ENCODE measurements around the gene SEC61A2.
"Not testable (repeated sequence)": the region's sequence is repeated elsewhere in the genome, so short reads cannot be mapped to it uniquely, and the experiment has no call there.

The SEC61A2 gene

DNA sequence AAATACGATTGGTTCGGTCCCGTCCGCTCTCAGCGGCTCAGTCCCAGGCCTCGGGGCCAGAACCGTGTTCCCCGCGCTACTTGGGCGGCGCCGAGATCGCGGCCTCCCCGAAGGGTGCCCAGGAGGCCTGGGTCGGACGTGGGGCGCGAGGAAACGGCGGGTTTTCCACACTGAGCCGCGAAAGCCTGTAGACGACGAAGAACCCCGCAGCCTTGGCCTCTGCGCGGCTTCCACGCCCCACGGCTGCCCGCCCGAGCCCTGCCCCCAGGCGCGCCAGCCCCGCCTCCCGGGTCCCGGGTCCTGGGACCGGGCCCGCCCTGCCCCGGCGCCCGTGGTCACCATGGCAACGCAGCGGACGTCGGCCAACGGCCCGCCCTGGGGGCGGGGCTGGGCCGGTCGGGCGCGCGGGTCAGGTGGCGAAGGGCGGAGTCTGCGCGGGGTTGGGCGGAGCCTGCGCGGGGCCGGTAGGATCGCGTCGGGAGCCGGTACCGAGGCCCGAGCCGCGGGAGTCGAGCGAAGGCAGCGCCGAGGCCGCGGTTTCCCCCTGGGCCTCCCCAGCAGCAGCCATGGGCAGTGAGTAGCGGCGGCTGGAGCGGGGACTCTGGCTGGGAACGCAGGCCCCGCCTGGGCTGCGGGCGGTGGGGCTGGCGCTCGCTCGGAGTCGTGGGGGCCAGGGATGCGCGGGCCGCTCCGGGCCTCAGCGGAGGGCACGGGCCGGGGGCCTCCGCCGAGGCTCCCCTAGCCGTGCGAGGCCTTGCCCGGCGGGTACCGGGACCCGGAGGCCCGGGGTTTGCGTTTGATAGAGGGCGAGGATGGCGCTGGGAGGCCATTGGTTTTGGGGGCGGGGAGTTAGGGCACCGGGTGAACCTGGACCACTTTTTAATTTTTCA is at the start of gene SEC61A2:
Gene SEC61A2, plus strand, starts transcription at position 456 of the 890 bp plus-strand sequence. Its CDS starts 111 bp downstream, at position 567.
- Mint-ChIP-seq H3K4me1 (ENCODE audit: low read depth) (peaks cover 37% of the 10 kb centered on the region), H3K27me3 (no peaks in the 10 kb centered on the region), H3K9me3 (no peaks in the 10 kb centered on the region), H3K4me3 (peak within 1 kb of the TSS; percentile 87), H3K27ac (peak within 1 kb of the TSS; percentile 90), H3K36me3 (ENCODE audit: low read depth) (peaks cover 33% of the 10 kb centered on the region)
- peak; percentile 99 for DNase-seq

- DNase-seq, result no peak
- Mint-ChIP-seq H3K4me1 (ENCODE audit: low read depth) (no peaks in the 10 kb centered on the region), H3K27me3 (no peaks in the 10 kb centered on the region), H3K4me3 (no peak overlapping the region), H3K36me3 (ENCODE audit: low read depth) (peaks cover 38% of the 10 kb centered on the region), H3K9me3 (no peaks in the 10 kb centered on the region), H3K27ac (no peak overlapping the region)
Measured at GRCh38 chr10:12081470-12081869, 48.0 kb upstream of the SEC61A2 start.

DNA sequence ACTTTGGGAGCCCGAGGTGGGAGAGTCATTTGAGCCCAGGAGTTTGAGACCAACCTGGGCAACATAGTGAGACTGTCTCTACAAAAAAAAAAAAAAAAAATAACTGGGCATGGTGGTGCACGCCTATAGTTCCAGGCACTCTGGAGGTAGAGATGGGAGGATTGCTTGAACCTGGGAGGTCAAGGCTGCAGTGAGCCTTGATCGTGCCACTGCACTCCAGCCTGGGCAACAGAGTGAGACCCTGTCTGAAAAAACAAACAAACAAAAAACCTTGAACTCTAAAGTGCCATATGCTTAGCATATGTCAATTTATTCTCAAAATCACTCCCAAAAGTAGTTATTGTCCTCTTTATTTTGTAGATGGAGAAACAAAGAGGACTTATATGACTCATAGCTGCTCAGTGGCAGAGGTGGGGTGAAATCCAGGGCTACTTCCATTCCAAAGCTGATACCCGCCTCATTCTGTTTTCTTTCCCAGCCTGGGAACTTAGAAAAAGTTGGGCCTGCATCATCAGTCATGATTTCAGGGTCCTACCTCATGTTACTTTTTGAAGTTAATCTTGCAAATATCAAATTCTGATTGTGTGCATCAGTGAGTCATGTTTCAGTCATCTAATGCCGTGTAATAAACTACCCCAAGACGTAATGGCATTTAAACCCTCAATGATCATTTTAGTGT is 47.5 kb upstream of the SEC61A2 start:
- no peaks in the 10 kb centered on the region for H3K9me3 Mint-ChIP-seq
- no peak overlapping the region for H3K4me3 Mint-ChIP-seq
- H3K36me3 Mint-ChIP-seq (ENCODE audit: low read depth), result peaks cover 43% of the 10 kb centered on the region
- no peak for DNase-seq
- no peaks in the 10 kb centered on the region for H3K4me1 Mint-ChIP-seq (ENCODE audit: low read depth)
- H3K27ac Mint-ChIP-seq, result peak overlapping the region; percentile 19
- no peaks in the 10 kb centered on the region for H3K27me3 Mint-ChIP-seq

DNA sequence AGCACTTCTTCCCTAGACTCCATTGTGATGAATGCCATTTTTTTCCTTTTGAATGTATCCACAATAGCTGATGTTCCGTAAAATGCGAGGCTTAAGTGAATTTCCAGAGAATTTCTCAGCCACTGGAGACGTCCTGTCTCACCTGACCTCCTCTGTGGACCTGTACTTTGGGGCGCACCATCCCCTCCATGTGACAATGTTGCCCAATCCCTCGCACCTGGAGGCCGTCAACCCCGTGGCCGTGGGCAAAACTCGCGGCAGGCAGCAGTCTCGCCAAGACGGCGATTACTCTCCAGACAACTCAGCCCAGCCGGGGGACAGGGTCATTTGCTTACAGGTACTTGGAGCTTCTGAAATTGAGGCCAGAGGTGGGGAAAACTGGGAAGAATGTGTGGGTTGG is 40.6 kb upstream of the SEC61A2 start:
- H3K36me3 Mint-ChIP-seq (ENCODE audit: low read depth), result peaks cover 77% of the 10 kb centered on the region
- H3K4me1 Mint-ChIP-seq (ENCODE audit: low read depth), result peaks cover 2% of the 10 kb centered on the region
- no peak overlapping the region for H3K27ac Mint-ChIP-seq
- H3K9me3 Mint-ChIP-seq, result no peaks in the 10 kb centered on the region
- H3K27me3 Mint-ChIP-seq, result no peaks in the 10 kb centered on the region
- H3K4me3 Mint-ChIP-seq, result no peak overlapping the region
- DNase-seq, result no peak

DNA sequence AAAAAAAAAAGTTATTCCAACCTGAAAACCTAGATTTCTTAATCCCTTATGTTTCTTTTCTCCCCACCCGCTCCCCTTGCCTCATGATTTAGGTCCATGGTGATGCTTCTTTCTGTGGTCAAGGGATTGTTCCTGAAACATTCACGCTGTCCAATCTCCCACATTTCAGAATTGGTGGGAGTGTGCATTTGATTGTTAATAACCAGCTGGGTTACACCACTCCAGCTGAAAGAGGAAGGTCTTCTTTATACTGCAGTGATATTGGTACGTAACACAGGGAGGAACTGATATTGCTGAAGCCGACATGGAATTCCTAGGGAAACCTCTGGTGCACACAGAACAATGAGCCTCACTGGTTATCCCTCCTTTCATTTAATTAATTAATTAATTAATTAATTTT is 38.1 kb upstream of the SEC61A2 start:
- Mint-ChIP-seq H3K36me3 (ENCODE audit: low read depth) (peaks cover 78% of the 10 kb centered on the region), H3K27ac (no peak overlapping the region)

GRCh38 chr10:12097361-12097760 is 32.1 kb upstream of the SEC61A2 start:
- H3K36me3 Mint-ChIP-seq (ENCODE audit: low read depth), result peaks cover 76% of the 10 kb centered on the region

More for the DNA sequence above, 38.1 kb upstream of the SEC61A2 start:
- H3K27me3 Mint-ChIP-seq, result no peaks in the 10 kb centered on the region
- H3K4me1 Mint-ChIP-seq (ENCODE audit: low read depth), result peaks cover 2% of the 10 kb centered on the region
- H3K4me3 Mint-ChIP-seq, result no peak overlapping the region
- no peak for DNase-seq
- H3K9me3 Mint-ChIP-seq, result no peaks in the 10 kb centered on the region

GRCh38 chr10:12097791-12098190 is 31.7 kb upstream of the SEC61A2 start:
- DNase-seq, result no peak
- H3K9me3 Mint-ChIP-seq, result no peaks in the 10 kb centered on the region
- H3K27me3 Mint-ChIP-seq, result no peaks in the 10 kb centered on the region
- H3K4me3 Mint-ChIP-seq, result no peak overlapping the region
- peaks cover 74% of the 10 kb centered on the region for H3K36me3 Mint-ChIP-seq (ENCODE audit: low read depth)
- H3K27ac Mint-ChIP-seq, result no peak overlapping the region
- no peaks in the 10 kb centered on the region for H3K4me1 Mint-ChIP-seq (ENCODE audit: low read depth)

More at GRCh38 chr10:12097361-12097760, 32.1 kb upstream of the SEC61A2 start:
- H3K9me3 Mint-ChIP-seq; H3K4me3 Mint-ChIP-seq; DNase-seq; H3K4me1 Mint-ChIP-seq (ENCODE audit: low read depth); H3K27ac Mint-ChIP-seq; H3K27me3 Mint-ChIP-seq: not testable (repeated sequence)

DNA sequence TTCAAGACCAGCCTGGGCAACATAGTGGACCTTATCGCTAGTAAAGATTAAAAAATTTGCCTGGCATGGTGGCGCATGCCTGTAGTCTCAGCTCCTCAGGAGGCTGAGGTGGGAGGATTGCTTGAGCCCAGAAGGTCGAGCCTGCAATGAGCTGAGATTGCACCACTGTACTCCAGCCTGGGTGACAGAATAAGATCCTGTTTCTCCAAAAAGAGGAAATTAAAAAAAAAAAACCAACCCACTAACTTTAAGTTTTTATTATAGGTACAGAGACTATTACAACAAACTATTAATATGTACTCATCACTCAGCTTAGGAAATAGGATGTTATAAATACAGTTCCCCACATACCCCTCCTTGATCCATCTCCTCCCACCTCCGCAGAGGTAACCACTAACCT is 30.5 kb upstream of the SEC61A2 start:
- Mint-ChIP-seq H3K27me3 (no peaks in the 10 kb centered on the region), H3K36me3 (ENCODE audit: low read depth) (peaks cover 66% of the 10 kb centered on the region), H3K9me3 (no peaks in the 10 kb centered on the region), H3K27ac (no peak overlapping the region), H3K4me3 (no peak overlapping the region), H3K4me1 (ENCODE audit: low read depth) (no peaks in the 10 kb centered on the region)
- no peak for DNase-seq

DNA sequence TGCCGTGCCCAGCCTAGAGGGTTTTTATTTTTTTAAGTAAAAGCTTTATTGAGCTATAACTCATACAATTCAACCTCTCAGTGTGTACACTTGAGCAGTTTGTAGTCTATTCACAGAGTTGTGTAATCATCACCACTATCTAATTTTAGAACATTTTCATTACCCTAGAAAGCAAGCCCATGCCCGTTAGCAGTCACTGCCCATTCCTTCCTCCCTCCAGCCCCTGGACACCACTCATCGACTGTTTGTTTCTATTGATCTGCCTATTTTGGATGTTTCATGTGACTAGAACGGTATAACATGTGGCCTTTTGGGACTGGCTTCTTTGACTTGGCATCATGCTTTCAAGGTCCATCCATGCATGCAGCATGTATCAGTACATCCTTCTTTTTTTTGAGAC is 25.7 kb upstream of the SEC61A2 start:
- Mint-ChIP-seq H3K27ac (peak overlapping the region; percentile 1), H3K4me1 (ENCODE audit: low read depth) (no peaks in the 10 kb centered on the region), H3K9me3 (no peaks in the 10 kb centered on the region), H3K36me3 (ENCODE audit: low read depth) (peaks cover 77% of the 10 kb centered on the region), H3K27me3 (no peaks in the 10 kb centered on the region), H3K4me3 (no peak overlapping the region)
- no peak for DNase-seq

DNA sequence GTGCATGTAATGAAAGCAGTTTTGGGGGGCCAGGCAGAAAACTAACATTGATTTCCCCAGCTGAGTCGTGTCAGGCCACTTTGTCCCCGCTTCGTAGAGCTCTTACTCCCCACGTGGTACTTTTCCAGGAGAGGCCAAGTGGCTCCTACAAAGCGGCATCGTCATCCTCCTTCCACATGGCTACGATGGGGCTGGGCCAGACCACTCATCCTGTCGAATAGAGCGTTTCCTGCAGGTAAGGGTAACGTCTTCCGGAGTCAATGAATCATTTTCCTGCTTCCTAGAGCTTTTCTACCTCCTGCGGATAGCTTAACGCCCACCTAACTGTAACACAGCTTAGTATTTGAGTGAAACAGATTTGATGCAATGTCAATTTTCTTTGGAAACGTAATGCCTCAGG is 21.7 kb upstream of the SEC61A2 start:
- no peak for DNase-seq
- no peak overlapping the region for H3K27ac Mint-ChIP-seq
- H3K4me3 Mint-ChIP-seq, result no peak overlapping the region

GRCh38 chr10:12109286-12109685 is 20.2 kb upstream of the SEC61A2 start:
- peaks cover 38% of the 10 kb centered on the region for H3K4me1 Mint-ChIP-seq (ENCODE audit: low read depth)
- no peak for DNase-seq
- no peaks in the 10 kb centered on the region for H3K27me3 Mint-ChIP-seq
- peaks cover 70% of the 10 kb centered on the region for H3K36me3 Mint-ChIP-seq (ENCODE audit: low read depth)
- H3K4me3 Mint-ChIP-seq, result no peak overlapping the region
- no peaks in the 10 kb centered on the region for H3K9me3 Mint-ChIP-seq
- peak overlapping the region; percentile 61 for H3K27ac Mint-ChIP-seq

More for the DNA sequence above, 21.7 kb upstream of the SEC61A2 start:
- no peaks in the 10 kb centered on the region for H3K9me3 Mint-ChIP-seq
- H3K36me3 Mint-ChIP-seq (ENCODE audit: low read depth), result peaks cover 69% of the 10 kb centered on the region
- no peaks in the 10 kb centered on the region for H3K27me3 Mint-ChIP-seq
- peaks cover 27% of the 10 kb centered on the region for H3K4me1 Mint-ChIP-seq (ENCODE audit: low read depth)

- peaks cover 66% of the 10 kb centered on the region for H3K36me3 Mint-ChIP-seq (ENCODE audit: low read depth)
- DNase-seq, result no peak
- no peak overlapping the region for H3K4me3 Mint-ChIP-seq
- H3K4me1 Mint-ChIP-seq (ENCODE audit: low read depth), result peaks cover 46% of the 10 kb centered on the region
- H3K27ac Mint-ChIP-seq, result peak overlapping the region; percentile 50
- no peaks in the 10 kb centered on the region for H3K27me3 Mint-ChIP-seq
- no peaks in the 10 kb centered on the region for H3K9me3 Mint-ChIP-seq
Measured at GRCh38 chr10:12111528-12111927, 17.9 kb upstream of the SEC61A2 start.

GRCh38 chr10:12113627-12114026 is 15.8 kb upstream of the SEC61A2 start:
- Mint-ChIP-seq H3K4me3 (peak overlapping the region; percentile 31), H3K27ac (peak overlapping the region; percentile 94), H3K4me1 (ENCODE audit: low read depth) (peaks cover 49% of the 10 kb centered on the region), H3K36me3 (ENCODE audit: low read depth) (peaks cover 59% of the 10 kb centered on the region), H3K9me3 (no peaks in the 10 kb centered on the region), H3K27me3 (no peaks in the 10 kb centered on the region)
- no peak for DNase-seq

- peaks cover 36% of the 10 kb centered on the region for H3K4me1 Mint-ChIP-seq (ENCODE audit: low read depth)
- peak overlapping the region; percentile 69 for H3K4me3 Mint-ChIP-seq
- no peak for DNase-seq
- peak overlapping the region; percentile 98 for H3K27ac Mint-ChIP-seq
- no peaks in the 10 kb centered on the region for H3K9me3 Mint-ChIP-seq
- no peaks in the 10 kb centered on the region for H3K27me3 Mint-ChIP-seq
- H3K36me3 Mint-ChIP-seq (ENCODE audit: low read depth), result peaks cover 62% of the 10 kb centered on the region
Measured at GRCh38 chr10:12121673-12122072, 7.8 kb upstream of the SEC61A2 start.

All from activated T-cell treated with anti-CD3 and anti-CD28 coated beads, Interleukin-2, amount 50 U/mL, for 24 hours (primary cell).